UCSD-AML1 (cell line): Measurements from ENCODE around the gene SNTG2.
"Not testable (repeated sequence)": the region's sequence is repeated elsewhere in the genome, so short reads cannot be mapped to it uniquely, and the experiment has no call there.

Experiments
- DNase-seq: peaks from one replicate; lab custom pipeline; 2025; ENCODE audit not compliant: unreplicated experiment; lab: John Stamatoyannopoulos, UW

The SNTG2 gene

GRCh38 chr2:1400943-1401735, 450.5 kb downstream of the SNTG2 start:
- DNase-seq = no peak

- DNase-seq = no peak
Measured at GRCh38 chr2:1402064-1402463, 451.4 kb downstream of the SNTG2 start.

DNA sequence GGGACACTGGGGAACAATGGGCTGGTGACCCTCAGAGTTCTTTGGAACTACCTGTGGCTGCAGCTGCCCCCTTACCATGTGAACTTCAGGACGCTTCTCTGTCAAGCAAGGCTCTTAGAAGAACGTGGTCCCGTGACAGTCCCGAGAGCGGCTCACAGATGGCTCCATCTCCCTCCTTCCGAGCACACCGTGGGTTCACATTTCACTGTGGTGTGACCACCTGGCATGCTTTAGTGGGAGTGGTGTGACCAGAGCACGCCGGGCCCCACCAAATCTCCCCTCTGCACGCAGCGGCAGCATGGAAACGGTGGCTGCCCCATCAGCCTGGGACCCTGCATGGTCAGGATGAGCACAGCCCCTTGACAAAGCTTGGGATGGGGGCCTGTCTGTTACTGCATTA, 452.9 kb downstream of the SNTG2 start:
- no peak for DNase-seq

DNA sequence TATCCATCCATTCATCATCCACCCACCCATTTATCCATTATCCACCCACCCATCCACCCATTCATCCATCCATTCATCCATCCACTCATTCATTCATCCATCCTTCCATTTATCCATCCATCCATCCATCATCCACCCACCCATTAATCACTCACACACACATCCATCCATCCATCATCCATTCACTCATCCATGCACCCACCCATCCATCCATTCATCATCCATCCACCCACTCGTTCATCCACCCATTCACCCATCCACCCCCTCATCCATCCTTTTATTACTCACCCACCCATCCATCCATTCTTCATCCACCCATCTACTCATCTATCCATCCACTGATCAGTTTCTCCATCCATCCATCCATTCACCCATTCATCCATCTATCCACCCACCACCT, 454.5 kb downstream of the SNTG2 start:
- no peak for DNase-seq

- no peak for DNase-seq
Measured at GRCh38 chr2:1405967-1406366, 455.3 kb downstream of the SNTG2 start.

DNA sequence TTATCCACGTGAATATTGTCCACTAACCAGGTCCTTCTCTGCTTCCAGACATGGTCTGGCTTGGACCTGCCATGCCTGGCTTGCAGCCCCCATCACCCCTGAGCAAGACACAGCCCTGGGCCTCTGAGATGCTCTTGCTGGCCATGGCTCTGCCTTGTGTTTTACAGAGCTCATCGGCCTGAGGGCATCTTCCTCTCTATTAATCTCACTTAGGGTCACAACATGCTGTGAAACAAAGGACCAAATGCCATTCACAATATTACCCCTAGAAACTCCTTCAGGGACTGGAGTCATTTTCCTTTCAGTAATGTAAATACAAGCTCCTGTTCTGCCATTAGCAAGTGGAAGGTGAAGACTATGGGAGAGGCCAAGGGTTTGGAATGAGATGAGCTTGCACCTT, 455.8 kb downstream of the SNTG2 start:
- DNase-seq = no peak

DNA sequence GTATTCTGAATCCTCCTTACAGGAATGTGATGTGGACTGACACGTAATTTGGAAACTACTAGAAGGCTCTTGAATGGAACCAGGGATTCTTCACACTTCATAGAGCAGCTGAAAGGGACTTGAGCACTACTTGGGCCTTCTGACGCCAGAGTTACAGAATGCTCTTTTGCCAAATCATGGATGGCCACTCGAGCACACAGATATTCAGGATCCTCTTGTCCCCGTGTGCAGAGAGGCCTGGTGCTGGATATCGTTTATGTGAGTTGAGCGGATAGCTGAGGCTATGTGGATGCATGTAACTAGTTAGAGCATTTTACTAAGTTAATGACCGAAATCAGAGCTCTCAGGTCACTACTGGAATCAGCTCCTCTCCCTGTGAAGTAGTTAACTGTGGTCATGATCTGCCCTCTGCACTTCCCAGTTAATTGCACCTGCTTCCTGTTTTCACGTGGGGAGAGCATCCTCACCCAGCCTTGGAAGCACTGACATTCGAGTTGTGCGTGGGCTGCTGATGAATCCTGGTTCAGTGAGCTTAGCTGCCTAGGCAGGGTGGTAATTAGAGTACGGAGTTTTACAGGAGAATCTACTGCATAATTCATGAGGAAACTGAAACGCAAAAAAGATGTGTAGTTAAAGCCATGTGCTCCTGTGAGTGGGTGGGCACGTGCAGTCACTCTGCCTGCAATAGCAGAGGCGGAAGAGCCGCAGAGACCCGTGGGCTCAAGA, 457.5 kb downstream of the SNTG2 start:
- DNase-seq = no peak

DNA sequence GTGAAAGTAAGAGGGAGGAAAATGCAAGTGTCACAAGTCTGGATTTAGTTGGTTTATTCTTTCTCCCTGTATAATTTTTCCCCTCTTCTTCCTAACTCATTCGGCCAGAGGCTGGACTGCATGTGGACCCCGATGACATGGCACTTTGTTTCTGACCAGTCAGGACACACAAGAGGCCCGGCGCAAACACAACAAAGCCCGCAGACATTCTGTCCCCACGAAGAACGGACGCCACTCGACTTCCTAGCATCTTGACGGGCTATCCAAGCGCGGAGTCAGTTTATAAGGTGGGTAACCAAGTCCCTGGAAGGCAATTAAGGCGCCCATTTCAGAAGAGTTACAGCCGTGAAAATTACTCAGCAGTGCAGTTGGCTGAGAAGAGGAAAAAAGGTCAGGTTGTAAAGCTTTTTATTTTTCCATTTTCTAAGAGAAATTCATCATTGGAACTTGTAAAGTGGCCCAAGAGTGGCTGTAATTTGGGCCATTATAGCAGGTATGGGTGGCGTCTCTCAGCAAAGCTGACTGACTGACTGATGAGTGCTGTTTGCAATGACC, 462.6 kb downstream of the SNTG2 start, which contains the start of gene TPO:
TSS of gene TPO (plus strand) at position 308 of the 555 bp plus-strand sequence. CDS start 946 bp downstream, outside the sequence.
- no peak for DNase-seq

- DNase-seq = no peak
Measured at GRCh38 chr2:1414121-1414520, 463.5 kb downstream of the SNTG2 start.

DNA sequence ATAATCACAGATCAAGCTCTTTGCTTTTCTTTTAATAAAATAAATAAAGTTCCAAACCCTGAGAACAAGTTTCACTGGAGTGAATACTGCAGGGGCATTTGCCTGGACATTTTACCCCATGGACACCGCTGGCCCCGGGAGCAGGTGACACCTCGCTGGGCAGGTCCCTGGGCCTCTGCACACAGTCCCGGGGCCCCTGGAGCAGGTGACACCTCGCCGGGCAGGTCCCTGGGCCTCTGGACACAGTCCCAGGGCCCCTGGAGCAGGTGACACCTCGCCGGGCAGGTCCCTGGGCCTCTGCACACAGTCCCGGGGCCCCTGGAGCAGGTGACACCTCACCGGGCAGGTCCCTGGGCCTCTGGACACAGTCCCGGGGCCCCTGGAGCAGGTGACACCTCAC, 464.3 kb downstream of the SNTG2 start:
- DNase-seq = not testable (repeated sequence)

GRCh38 chr2:1415501-1415900, 464.9 kb downstream of the SNTG2 start:
- no peak for DNase-seq
